ENCODE results near the gene ACTG1.
"Not testable (repeated sequence)": the region's sequence is repeated elsewhere in the genome, so short reads cannot be mapped to it uniquely, and the experiment has no call there.

Gene ACTG1

GRCh38 chr17:81533339-81534141, 20.9 kb upstream of the ACTG1 start:
- no peak for DNase-seq (ENCODE audit: low spot score)

GRCh38 chr17:81532490-81533287, 20.1 kb upstream of the ACTG1 start:
- no peak for DNase-seq (ENCODE audit: low spot score)

- DNase-seq (ENCODE audit: low spot score): not testable (repeated sequence)
Measured at GRCh38 chr17:81531998-81532404, 19.4 kb upstream of the ACTG1 start.

GRCh38 chr17:81531013-81531412, 18.4 kb upstream of the ACTG1 start:
- DNase-seq (ENCODE audit: low spot score): not testable (repeated sequence)

- DNase-seq (ENCODE audit: low spot score): no peak
Measured at GRCh38 chr17:81529437-81529803, 16.8 kb upstream of the ACTG1 start.

- no peak for DNase-seq (ENCODE audit: low spot score)
Measured at GRCh38 chr17:81528651-81529436, 16.2 kb upstream of the ACTG1 start.

- DNase-seq (ENCODE audit: low spot score): no peak
Measured at GRCh38 chr17:81528384-81528650, 15.7 kb upstream of the ACTG1 start.

GRCh38 chr17:81527591-81528383, 15.2 kb upstream of the ACTG1 start, which contains the start of gene FSCN2:
TSS of gene FSCN2 (plus strand) at chr17:81528377. CDS start at chr17:81528532, 155 bp downstream.
- DNase-seq (ENCODE audit: low spot score): no peak

- no peak for DNase-seq (ENCODE audit: low spot score)
Measured at GRCh38 chr17:81526662-81527571, 14.3 kb upstream of the ACTG1 start.

- no peak for DNase-seq (ENCODE audit: low spot score)
Measured at GRCh38 chr17:81524865-81525159, 12.2 kb upstream of the ACTG1 start.

GRCh38 chr17:81524039-81524864, 11.7 kb upstream of the ACTG1 start:
- DNase-seq (ENCODE audit: low spot score): no peak

- DNase-seq (ENCODE audit: low spot score): no peak
Measured at GRCh38 chr17:81523402-81524038, 10.9 kb upstream of the ACTG1 start.

GRCh38 chr17:81522491-81523401, 10.1 kb upstream of the ACTG1 start:
- DNase-seq (ENCODE audit: low spot score): no peak

GRCh38 chr17:81520021-81520901, 7.7 kb upstream of the ACTG1 start:
- DNase-seq (ENCODE audit: low spot score): no peak

GRCh38 chr17:81519284-81520020, 6.9 kb upstream of the ACTG1 start:
- DNase-seq (ENCODE audit: low spot score): no peak

GRCh38 chr17:81518785-81519283, 6.2 kb upstream of the ACTG1 start:
- DNase-seq (ENCODE audit: low spot score): no peak
